Breast epithelium (tissue), 4 donors: ENCODE results near the gene PPEF1. TPM values are rescaled to one million over a fixed set of nuclear protein-coding genes. Genes with fewer than 3 reads are reported as not detected.

Experiments used
- DNase-seq, 2 donors: peaks; one replicate each; pipeline ENCODE4 v3.0.0-alpha.2; 2019; ENCODE audit warnings: low spot score in 2 of 2
- H3K27ac ChIP-seq, 2 donors: fragments of 200-600 bp; sonication (generic) in 1 of 2; one replicate each; pipeline ENCODE4 v1.5.1; 2016 to 2019; ENCODE audit warnings: mild to moderate bottlenecking in 1 of 2
- H3K27me3 ChIP-seq, 2 donors: fragments of 200-600 bp; sonication (generic) in 1 of 2; one replicate each; pipeline versions ENCODE4 v1.5.1 to v1.6.0; 2017 to 2019; ENCODE audit warnings: control low read depth in 1 of 2, mild to moderate bottlenecking in 1 of 2
- H3K36me3 ChIP-seq: fragments of 200-600 bp; one replicate; pipeline ENCODE4 v1.5.1; 2019
- H3K4me1 ChIP-seq, 2 donors: fragments of 200-600 bp; sonication (generic); one replicate each; pipeline ENCODE4 v1.5.1; 2016 to 2019; ENCODE audit warnings: control low read depth in 1 of 2
- H3K4me3 ChIP-seq, 3 donors: fragments of 200-600 bp; sonication (generic); 1 replicate in 2 of 3; 2 replicates in 1 of 3; pipeline ENCODE4 v1.5.1; 2016 to 2019; ENCODE audit warnings: mild to moderate bottlenecking in 3 of 3, moderate library complexity in 2 of 3
- H3K9me3 ChIP-seq, 2 donors: fragments of 200-600 bp; sonication (generic) in 1 of 2; one replicate each; pipeline ENCODE4 v1.5.1; 2016 to 2019; ENCODE audit warnings: control low read depth in 1 of 2
- POLR2A ChIP-seq: fragments of 450-650 bp; IDR thresholded peaks from one replicate; pipeline ENCODE4 v1.6.1; 2016; ENCODE audit warnings: antibody characterized with exemption, mild to moderate bottlenecking, moderate library complexity
- POLR2AphosphoS5 ChIP-seq, 3 donors: sonication (generic); formaldehyde crosslinking; IDR thresholded peaks; one replicate each; pipeline ENCODE4 v1.6.1; 2017; ENCODE audit warnings: antibody characterized with exemption in 3 of 3
- intact Hi-C: fragments of 100-400 bp; cut with DNase I; formaldehyde crosslinking; loops from one replicate; pipeline ENCODE4 v1.15.1; 2023; ENCODE audit warnings: low total_unique reads
- total RNA-seq, 3 donors: library from RNA; depleted of rRNA; stranded (reverse); fragments of >200 nt; gene quantifications; one replicate each; pipeline ENCODE4 v1.1.0, GENCODE V29; 2016
- TF ChIP-seq, protein P1 (sequence below), 3 donors: fragments of 450-650 bp; IDR thresholded peaks; one replicate each; pipeline ENCODE4 v1.5.1; 2016 to 2017; ENCODE audit warnings: antibody characterized with exemption in 3 of 3, mild to moderate bottlenecking in 3 of 3, moderate library complexity in 3 of 3

PPEF1 gene
- total RNA-seq, 3 donors from 2014 or later, result 0.33 to 0.73 TPM; not detected in 1

DNA sequence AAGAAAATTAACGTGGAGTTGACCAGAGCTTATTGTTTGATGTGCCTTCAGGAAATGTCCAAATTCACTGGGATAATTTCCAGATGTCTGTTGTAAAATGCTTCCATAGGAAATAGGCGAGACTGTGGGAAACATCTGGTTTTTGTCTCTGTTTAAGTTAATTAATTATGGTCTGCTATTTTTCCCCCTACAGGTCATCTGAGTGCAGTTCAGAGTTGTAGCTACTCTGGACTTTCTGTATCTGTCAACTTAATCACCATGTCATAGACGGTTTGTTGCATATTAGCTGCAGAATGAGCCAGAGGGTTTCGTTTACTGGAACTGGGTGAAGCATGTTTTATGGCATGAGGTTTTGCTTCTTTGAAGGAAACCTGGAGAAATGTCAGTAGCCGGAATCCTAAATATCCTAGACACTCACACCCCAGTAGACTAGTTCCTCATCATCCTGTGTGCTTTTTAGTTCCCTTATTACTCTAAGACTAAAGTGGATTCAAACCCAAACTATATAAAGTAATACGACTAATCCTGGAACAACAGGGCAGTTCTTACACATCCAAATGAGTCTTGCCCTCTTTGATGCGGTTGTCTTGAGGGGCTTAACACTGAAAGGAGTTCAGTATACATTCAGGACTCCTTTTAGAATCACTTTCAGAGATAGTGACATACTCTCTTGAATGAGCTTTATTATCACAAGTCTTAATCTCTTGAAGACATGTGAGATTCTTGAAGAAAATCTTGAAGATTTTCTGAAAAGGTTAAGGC, 62.5 kb downstream of the PPEF1 start:
- DNase-seq, result no peak
- no peaks in the 10 kb centered on the region for H3K36me3 ChIP-seq
- no peaks in the 10 kb centered on the region for H3K4me1 ChIP-seq
- H3K27ac ChIP-seq, result no peak overlapping the region
- peaks cover 0 to 10% of the 10 kb centered on the region in 2 donors for H3K9me3 ChIP-seq
- TF ChIP-seq, protein P1, sequence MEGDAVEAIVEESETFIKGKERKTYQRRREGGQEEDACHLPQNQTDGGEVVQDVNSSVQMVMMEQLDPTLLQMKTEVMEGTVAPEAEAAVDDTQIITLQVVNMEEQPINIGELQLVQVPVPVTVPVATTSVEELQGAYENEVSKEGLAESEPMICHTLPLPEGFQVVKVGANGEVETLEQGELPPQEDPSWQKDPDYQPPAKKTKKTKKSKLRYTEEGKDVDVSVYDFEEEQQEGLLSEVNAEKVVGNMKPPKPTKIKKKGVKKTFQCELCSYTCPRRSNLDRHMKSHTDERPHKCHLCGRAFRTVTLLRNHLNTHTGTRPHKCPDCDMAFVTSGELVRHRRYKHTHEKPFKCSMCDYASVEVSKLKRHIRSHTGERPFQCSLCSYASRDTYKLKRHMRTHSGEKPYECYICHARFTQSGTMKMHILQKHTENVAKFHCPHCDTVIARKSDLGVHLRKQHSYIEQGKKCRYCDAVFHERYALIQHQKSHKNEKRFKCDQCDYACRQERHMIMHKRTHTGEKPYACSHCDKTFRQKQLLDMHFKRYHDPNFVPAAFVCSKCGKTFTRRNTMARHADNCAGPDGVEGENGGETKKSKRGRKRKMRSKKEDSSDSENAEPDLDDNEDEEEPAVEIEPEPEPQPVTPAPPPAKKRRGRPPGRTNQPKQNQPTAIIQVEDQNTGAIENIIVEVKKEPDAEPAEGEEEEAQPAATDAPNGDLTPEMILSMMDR (IDR thresholded peaks at IDR 0.05), result no peak
- no peak for TF ChIP-seq POLR2AphosphoS5 (IDR thresholded peaks at IDR 0.05)
- TF ChIP-seq POLR2A, result no peak
- H3K27me3 ChIP-seq, result no peaks in the 10 kb centered on the region
- intact Hi-C loops, result no loop called here
- no peak overlapping the region for H3K4me3 ChIP-seq

DNA sequence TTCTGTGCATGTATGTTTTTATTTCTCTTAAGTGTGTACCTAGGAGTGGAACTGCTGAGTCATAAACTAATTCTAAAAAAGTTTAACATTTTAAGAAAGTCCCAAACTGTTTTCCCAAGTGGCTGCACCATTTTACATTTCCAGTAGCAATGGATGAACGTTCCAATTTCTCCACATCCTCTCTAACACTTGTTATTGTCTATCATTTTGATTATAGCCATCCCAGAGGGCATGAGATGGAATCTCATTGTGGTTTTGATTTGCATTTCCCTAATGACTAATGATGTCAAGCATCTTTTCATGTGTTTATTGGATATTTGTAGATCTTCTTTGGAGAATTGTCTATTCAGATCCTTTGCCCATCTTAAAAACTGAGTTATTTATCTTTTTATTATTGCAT, 82.5 kb downstream of the PPEF1 start:
- intact Hi-C loops, result no loop called here
- Histone ChIP-seq H3K27ac (no peak overlapping the region), H3K27me3 (peaks cover 0 to 12% of the 10 kb centered on the region in 2 donors), H3K9me3 (no peaks in the 10 kb centered on the region), H3K36me3 (no peaks in the 10 kb centered on the region), H3K4me1 (no peaks in the 10 kb centered on the region), H3K4me3 (no peak overlapping the region)
- no peak for DNase-seq
- no peak for TF ChIP-seq POLR2A
- TF ChIP-seq, protein P1 (IDR thresholded peaks at IDR 0.05), result no peak
- TF ChIP-seq POLR2AphosphoS5 (IDR thresholded peaks at IDR 0.05), result no peak

DNA sequence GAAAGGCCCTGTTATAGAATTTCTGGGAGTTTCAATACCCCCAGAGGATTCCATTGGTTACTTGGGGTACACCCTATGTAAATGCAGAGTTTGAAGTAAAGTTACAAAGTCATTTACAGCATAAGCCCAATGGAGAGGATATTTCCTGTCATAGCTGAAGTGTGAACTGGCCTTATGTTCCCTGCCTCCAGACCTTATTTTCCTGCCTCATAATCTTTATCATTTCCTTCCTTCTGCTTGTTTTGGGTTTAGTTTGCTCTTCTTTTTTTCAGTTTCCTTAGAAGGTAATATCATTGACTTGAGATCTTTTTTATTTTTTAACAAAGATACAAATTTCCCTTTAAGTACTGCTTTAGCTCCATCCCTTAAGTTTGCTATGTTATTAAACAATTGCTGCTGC, 85.4 kb downstream of the PPEF1 start:
- DNase-seq, result no peak
- H3K4me1 ChIP-seq, result no peaks in the 10 kb centered on the region
- no peaks in the 10 kb centered on the region for H3K36me3 ChIP-seq
- no peak for TF ChIP-seq POLR2A
- no peak for TF ChIP-seq POLR2AphosphoS5 (IDR thresholded peaks at IDR 0.05)
- TF ChIP-seq, protein P1 (IDR thresholded peaks at IDR 0.05), result no peak
- no peak overlapping the region for H3K4me3 ChIP-seq
- H3K27ac ChIP-seq, result no peak overlapping the region
- H3K9me3 ChIP-seq, result no peaks in the 10 kb centered on the region
- peaks cover 0 to 18% of the 10 kb centered on the region in 2 donors for H3K27me3 ChIP-seq
- intact Hi-C loops, result no loop called here

DNA sequence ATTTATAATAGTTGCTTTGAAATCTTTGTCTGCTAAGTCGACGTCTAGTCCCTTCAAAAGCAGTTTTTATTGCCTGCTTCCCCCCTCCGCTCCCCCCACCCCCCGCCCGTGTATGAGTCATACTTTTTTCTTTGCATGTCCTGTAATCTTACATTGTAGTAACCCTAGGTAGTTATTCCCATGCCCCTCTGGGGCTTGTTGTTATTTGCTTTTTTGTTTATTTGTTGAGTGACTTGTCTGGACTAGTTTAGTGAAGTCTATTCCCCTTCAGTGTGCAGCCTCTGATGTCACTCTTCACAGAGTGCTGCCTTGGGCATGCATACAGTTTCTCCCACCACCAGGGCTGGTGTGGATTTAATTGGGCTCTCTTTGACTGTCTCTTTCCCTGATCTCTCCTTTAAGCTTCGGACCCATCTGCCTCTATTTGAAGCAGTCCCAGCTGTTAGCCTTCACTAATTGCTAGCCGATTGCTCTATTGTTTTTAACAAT, 86.2 kb downstream of the PPEF1 start:
- Histone ChIP-seq H3K4me1 (no peaks in the 10 kb centered on the region), H3K36me3 (no peaks in the 10 kb centered on the region)
- DNase-seq, result no peak

DNA sequence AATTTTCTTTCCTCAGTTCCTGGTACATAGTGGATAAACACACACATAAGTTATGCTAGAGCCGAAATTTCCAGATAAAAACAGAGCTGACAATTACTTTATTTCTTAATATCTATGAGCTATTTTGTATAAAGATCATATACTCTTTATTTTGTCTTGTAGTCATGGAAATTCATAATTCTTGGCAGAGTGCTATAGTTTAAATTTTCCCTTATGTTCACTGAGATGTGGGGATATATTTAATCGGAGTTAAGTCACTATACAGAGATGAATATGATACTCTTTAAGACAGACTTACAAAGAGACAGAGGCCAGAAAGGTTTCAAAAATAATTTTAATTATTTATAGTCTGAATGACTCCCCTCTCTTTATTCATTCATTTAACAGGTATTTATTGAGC, 89.7 kb downstream of the PPEF1 start:
- no peak for DNase-seq
- intact Hi-C loops, result no loop called here
- TF ChIP-seq, protein P1 (IDR thresholded peaks at IDR 0.05), result no peak
- no peak for TF ChIP-seq POLR2A
- TF ChIP-seq POLR2AphosphoS5 (IDR thresholded peaks at IDR 0.05), result no peak

More for the DNA sequence above, 86.2 kb downstream of the PPEF1 start:
- Histone ChIP-seq H3K27ac (no peak overlapping the region), H3K4me3 (no peak overlapping the region), H3K27me3 (peaks cover 0 to 18% of the 10 kb centered on the region in 2 donors), H3K9me3 (no peaks in the 10 kb centered on the region)
- intact Hi-C loops, result no loop called here
- TF ChIP-seq POLR2AphosphoS5 (IDR thresholded peaks at IDR 0.05), result no peak
- TF ChIP-seq, protein P1 (IDR thresholded peaks at IDR 0.05), result no peak

More for the DNA sequence above, 89.7 kb downstream of the PPEF1 start:
- no peak overlapping the region for H3K4me3 ChIP-seq
- H3K27ac ChIP-seq, result no peak overlapping the region
- H3K4me1 ChIP-seq, result no peaks in the 10 kb centered on the region
- H3K36me3 ChIP-seq, result no peaks in the 10 kb centered on the region
- peaks cover 0 to 16% of the 10 kb centered on the region in 2 donors for H3K27me3 ChIP-seq
- H3K9me3 ChIP-seq, result no peaks in the 10 kb centered on the region
